Transverse colon (tissue), 4 donors: Measurements from ENCODE around the gene PTPRN2. TPM values are rescaled to one million over a fixed set of nuclear protein-coding genes. Genes with fewer than 3 reads are reported as not detected.

Source experiments
- DNase-seq: peaks from one replicate; pipeline ENCODE4 v3.0.0-alpha.2; 2019
- H3K27ac ChIP-seq, 4 donors: fragments of 200-600 bp; sonication (generic); 2 replicates each; pipeline ENCODE4 v1.5.1; 2016 to 2018; ENCODE audit warnings: inconsistent platforms in 4 of 4
- H3K27me3 ChIP-seq: fragments of 200-600 bp; sonication (generic); 2 replicates; pipeline ENCODE4 v1.5.1; 2017; ENCODE audit warnings: inconsistent platforms
- H3K36me3 ChIP-seq, 4 donors: fragments of 200-600 bp; sonication (generic); 2 replicates each; pipeline ENCODE4 v1.5.1; 2017 to 2019; ENCODE audit warnings: inconsistent platforms in 4 of 4
- H3K4me1 ChIP-seq, 4 donors: fragments of 200-600 bp; sonication (generic); 2 replicates each; pipeline ENCODE4 v1.5.1; 2017 to 2020; ENCODE audit warnings: inconsistent platforms in 4 of 4
- H3K4me3 ChIP-seq, 4 donors: fragments of 200-600 bp; sonication (generic); 1 replicate in 1 of 4; 2 replicates in 3 of 4; pipeline versions ENCODE4 v1.5.1 to v1.6.1; 2017 to 2019; ENCODE audit warnings: inconsistent platforms in 4 of 4
- H3K9me3 ChIP-seq, 2 donors: fragments of 200-600 bp; sonication (generic); 2 replicates each; pipeline ENCODE4 v1.5.1; 2017 to 2019; ENCODE audit warnings: inconsistent platforms in 2 of 2
- CTCF ChIP-seq, 5 experiments: fragments of 200-600 bp in 3 of 5; fragments of 450-650 bp in 2 of 5; sonication (generic) in 3 of 5; IDR thresholded peaks; 1 replicate in 2 of 5; 2 replicates in 3 of 5; pipeline ENCODE4 v1.5.1; 2016 to 2017; ENCODE audit warnings: antibody characterized with exemption in 5 of 5, inconsistent platforms in 3 of 5, mild to moderate bottlenecking in 2 of 5, moderate library complexity in 1 of 5
- EP300 ChIP-seq: sonication (generic); formaldehyde crosslinking; IDR thresholded peaks from one replicate; pipeline ENCODE4 v1.6.1; 2017; ENCODE audit warnings: antibody characterized with exemption, low read depth
- POLR2A ChIP-seq: fragments of 450-650 bp; IDR thresholded peaks from one replicate; pipeline ENCODE4 v1.6.1; 2016; ENCODE audit warnings: antibody characterized with exemption, mild to moderate bottlenecking, moderate library complexity
- POLR2AphosphoS5 ChIP-seq, 3 donors: sonication (generic); formaldehyde crosslinking; IDR thresholded peaks; one replicate each; pipeline ENCODE4 v1.6.1; 2016; ENCODE audit warnings: antibody characterized with exemption in 3 of 3
- WGBS, 2 donors: methylation state at CpG; one replicate each; pipeline ENCODE4 v1.1.5; 2018; ENCODE audit warnings: low coverage in 1 of 2; 5-methylcytosine and 5-hydroxymethylcytosine counted together
- in situ Hi-C, 4 donors: fragments of 200-750 bp; cut with MboI; loops; one replicate each; pipeline versions ENCODE4 v1.15.0 to v1.15.1; 2017; ENCODE audit warnings: low sequenced_read_pairs in 3 of 4, low pct_ligation_motif_present in 1 of 4, low pct_unique_long_range_greater_than_20kb in 1 of 4
- intact Hi-C: fragments of 100-400 bp; cut with DNase I; formaldehyde crosslinking; loops from one replicate; pipeline ENCODE4 v1.15.1; 2023; ENCODE audit warnings: low total_unique reads
- total RNA-seq, 4 donors: library from RNA; depleted of rRNA; stranded (reverse); fragments of >200 nt; gene quantifications; one replicate each; pipeline ENCODE4 v1.1.0, GENCODE V29; 2016

PTPRN2 gene
- total RNA-seq, 4 donors from 2014 or later, result 15.4 to 31.1 (median 21.8) TPM

- intact Hi-C loops (no loop called here), in situ Hi-C loops (no loop called here)
- H3K9me3 ChIP-seq, result no peaks in the 10 kb centered on the region
- no peak overlapping the region for H3K4me3 ChIP-seq
- DNase-seq, result no peak
- H3K4me1 ChIP-seq, result no peaks in the 10 kb centered on the region
- no peak overlapping the region for H3K27ac ChIP-seq
- TF ChIP-seq EP300, result no peak
- no peak for TF ChIP-seq CTCF (IDR thresholded peaks at IDR 0.05)
- no peak for TF ChIP-seq POLR2A
- no peak for TF ChIP-seq POLR2AphosphoS5 (IDR thresholded peaks at IDR 0.05)
- H3K36me3 ChIP-seq, result no peaks in the 10 kb centered on the region
- no peaks in the 10 kb centered on the region for H3K27me3 ChIP-seq
- WGBS, 2 donors, result 92 to 100% methylated on average over 2 to 22 of the region's 28 CpGs
Observed at GRCh38 chr7:157521061-157521731, 1066.4 kb downstream of the PTPRN2 start.

GRCh38 chr7:157520249-157520648 is 1067.4 kb downstream of the PTPRN2 start:
- Histone ChIP-seq H3K27ac (no peak overlapping the region), H3K9me3 (no peaks in the 10 kb centered on the region), H3K4me3 (no peak overlapping the region), H3K27me3 (no peaks in the 10 kb centered on the region), H3K4me1 (no peaks in the 10 kb centered on the region), H3K36me3 (no peaks in the 10 kb centered on the region)
- no peak for DNase-seq
- in situ Hi-C loops, result no loop called here
- 60 to 76% methylated on average over 2 to 8 of the region's 8 CpGs for WGBS, 2 donors
- intact Hi-C loops, result no loop called here
- TF ChIP-seq CTCF (IDR thresholded peaks at IDR 0.05), result no peak
- no peak for TF ChIP-seq EP300
- no peak for TF ChIP-seq POLR2A
- no peak for TF ChIP-seq POLR2AphosphoS5 (IDR thresholded peaks at IDR 0.05)

- intact Hi-C loops, result no loop called here
- 75% methylated on average over 16 of the region's 16 CpGs; no CpG with 5 or more reads in 1 of the 2 donors for WGBS, 2 donors
- in situ Hi-C loops, result no loop called here
- Histone ChIP-seq H3K9me3 (no peaks in the 10 kb centered on the region), H3K27me3 (no peaks in the 10 kb centered on the region), H3K4me1 (no peaks in the 10 kb centered on the region), H3K4me3 (no peak overlapping the region), H3K27ac (no peak overlapping the region), H3K36me3 (no peaks in the 10 kb centered on the region)
- no peak for TF ChIP-seq CTCF (IDR thresholded peaks at IDR 0.05)
- TF ChIP-seq POLR2AphosphoS5 (IDR thresholded peaks at IDR 0.05), result no peak
- no peak for TF ChIP-seq POLR2A
- no peak for TF ChIP-seq EP300
- DNase-seq, result no peak
Observed at GRCh38 chr7:157519798-157520244, 1067.8 kb downstream of the PTPRN2 start.

GRCh38 chr7:157519246-157519645 is 1068.4 kb downstream of the PTPRN2 start:
- Histone ChIP-seq H3K9me3 (no peaks in the 10 kb centered on the region), H3K27me3 (no peaks in the 10 kb centered on the region), H3K4me3 (no peak overlapping the region), H3K27ac (no peak overlapping the region), H3K4me1 (no peaks in the 10 kb centered on the region), H3K36me3 (no peaks in the 10 kb centered on the region)
- WGBS, 2 donors, result 60 to 66% methylated on average over 1 to 10 of the region's 10 CpGs
- in situ Hi-C loops (no loop called here), intact Hi-C loops (no loop called here)
- DNase-seq, result no peak
- TF ChIP-seq CTCF (IDR thresholded peaks at IDR 0.05) (no peak), EP300 (no peak)
